ENCODE measurements around the gene MRPL23. TPM values are rescaled to one million over a fixed set of nuclear protein-coding genes. Genes with fewer than 3 reads are reported as not detected.

Gene MRPL23
- total RNA-seq, 1 donor, result 65.4 TPM

- Histone ChIP-seq H3K27me3 (ENCODE audit: insufficient read depth, low read length) (peaks cover 4% of the 10 kb centered on the region), H3K4me3 (ENCODE audit: low read length) (no peak overlapping the region), H3K4me1 (ENCODE audit: insufficient read depth, low read length) (no peaks in the 10 kb centered on the region), H3K9me3 (ENCODE audit: low read depth, low read length) (no peaks in the 10 kb centered on the region)
These were observed 19.9 kb upstream of the MRPL23 start for GRCh38 chr11:1927026-1927847.

GRCh38 chr11:1927848-1928469, 19.2 kb upstream of the MRPL23 start:
- Histone ChIP-seq H3K27me3 (ENCODE audit: insufficient read depth, low read length) (peaks cover 4% of the 10 kb centered on the region), H3K4me1 (ENCODE audit: insufficient read depth, low read length) (no peaks in the 10 kb centered on the region), H3K4me3 (ENCODE audit: low read length) (no peak overlapping the region), H3K9me3 (ENCODE audit: low read depth, low read length) (no peaks in the 10 kb centered on the region)

DNA sequence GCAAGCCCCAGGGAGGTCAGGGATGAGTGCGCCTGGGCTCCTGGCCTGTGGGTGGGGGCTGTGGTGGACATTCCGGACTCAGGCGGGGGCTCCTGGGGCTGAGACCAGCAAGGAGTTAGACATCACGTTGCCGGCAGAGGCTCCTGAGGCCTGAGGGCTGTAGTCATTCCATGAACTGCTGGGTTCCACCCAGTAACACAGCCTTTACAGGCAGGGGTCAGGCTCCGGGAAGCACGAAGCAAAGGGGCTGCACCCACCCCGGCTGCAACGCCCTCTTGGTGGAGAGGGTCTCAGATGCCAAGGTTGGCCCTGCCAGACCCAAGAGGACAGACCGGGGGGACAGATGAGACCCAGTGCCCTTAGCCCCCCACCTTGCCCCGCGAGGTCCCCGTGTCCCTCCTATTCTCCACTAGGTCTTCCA, 18.7 kb upstream of the MRPL23 start:
- no peak overlapping the region for H3K4me3 ChIP-seq (ENCODE audit: low read length)
- H3K4me1 ChIP-seq (ENCODE audit: insufficient read depth, low read length), result no peaks in the 10 kb centered on the region
- no peaks in the 10 kb centered on the region for H3K9me3 ChIP-seq (ENCODE audit: low read depth, low read length)
- peaks cover 4% of the 10 kb centered on the region for H3K27me3 ChIP-seq (ENCODE audit: insufficient read depth, low read length)

GRCh38 chr11:1928891-1929541, 18.1 kb upstream of the MRPL23 start:
- peaks cover 4% of the 10 kb centered on the region for H3K27me3 ChIP-seq (ENCODE audit: insufficient read depth, low read length)
- no peaks in the 10 kb centered on the region for H3K4me1 ChIP-seq (ENCODE audit: insufficient read depth, low read length)
- no peaks in the 10 kb centered on the region for H3K9me3 ChIP-seq (ENCODE audit: low read depth, low read length)
- H3K4me3 ChIP-seq (ENCODE audit: low read length), result no peak overlapping the region

DNA sequence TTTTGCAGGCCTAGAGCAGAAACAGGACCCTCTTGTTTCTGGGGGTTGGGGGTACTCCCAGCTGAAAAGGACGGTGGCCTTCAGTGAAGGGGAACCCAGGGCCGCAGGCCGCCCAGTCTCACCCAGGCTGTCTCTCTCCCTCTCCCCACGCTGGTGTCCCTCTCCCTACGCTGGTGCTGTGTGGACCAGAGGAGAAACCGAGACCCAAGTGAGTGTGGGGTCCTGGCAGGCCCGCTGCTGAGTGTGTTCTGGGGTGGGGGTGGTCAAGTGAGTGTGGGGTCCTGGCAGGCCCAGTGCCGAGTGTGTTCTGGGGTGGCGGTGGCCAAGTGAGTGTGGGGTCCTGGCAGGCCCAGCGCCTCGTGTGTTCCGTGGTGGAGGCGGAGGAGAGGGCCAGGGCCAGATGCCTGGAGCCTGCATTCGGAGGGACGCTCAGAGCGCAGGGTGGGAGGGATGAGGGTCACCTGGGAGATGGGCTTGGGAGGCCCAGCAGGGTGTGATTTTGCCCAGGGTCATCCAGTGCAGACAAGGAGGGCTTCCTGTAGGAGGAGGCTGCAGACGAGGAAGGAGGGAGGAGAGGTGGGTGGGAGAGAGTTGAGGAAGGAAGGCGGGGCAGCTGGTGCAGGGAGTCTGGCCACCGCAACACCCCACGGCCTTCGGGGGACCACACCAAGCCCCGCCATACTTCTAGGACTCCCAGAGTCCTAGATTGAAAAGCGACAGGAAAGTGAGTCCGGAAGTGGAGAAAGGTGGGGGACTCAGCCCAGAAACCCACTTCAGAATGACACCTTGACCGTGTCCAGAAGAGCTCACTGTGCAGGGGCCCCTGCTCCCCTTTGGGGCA, 17.3 kb upstream of the MRPL23 start:
- Histone ChIP-seq H3K4me3 (ENCODE audit: low read length) (no peak overlapping the region), H3K27me3 (ENCODE audit: insufficient read depth, low read length) (peaks cover 4% of the 10 kb centered on the region), H3K9me3 (ENCODE audit: low read depth, low read length) (no peaks in the 10 kb centered on the region), H3K4me1 (ENCODE audit: insufficient read depth, low read length) (no peaks in the 10 kb centered on the region)

GRCh38 chr11:1930462-1930830, 16.7 kb upstream of the MRPL23 start:
- H3K27me3 ChIP-seq (ENCODE audit: insufficient read depth, low read length), result peaks cover 4% of the 10 kb centered on the region
- no peaks in the 10 kb centered on the region for H3K9me3 ChIP-seq (ENCODE audit: low read depth, low read length)

DNA sequence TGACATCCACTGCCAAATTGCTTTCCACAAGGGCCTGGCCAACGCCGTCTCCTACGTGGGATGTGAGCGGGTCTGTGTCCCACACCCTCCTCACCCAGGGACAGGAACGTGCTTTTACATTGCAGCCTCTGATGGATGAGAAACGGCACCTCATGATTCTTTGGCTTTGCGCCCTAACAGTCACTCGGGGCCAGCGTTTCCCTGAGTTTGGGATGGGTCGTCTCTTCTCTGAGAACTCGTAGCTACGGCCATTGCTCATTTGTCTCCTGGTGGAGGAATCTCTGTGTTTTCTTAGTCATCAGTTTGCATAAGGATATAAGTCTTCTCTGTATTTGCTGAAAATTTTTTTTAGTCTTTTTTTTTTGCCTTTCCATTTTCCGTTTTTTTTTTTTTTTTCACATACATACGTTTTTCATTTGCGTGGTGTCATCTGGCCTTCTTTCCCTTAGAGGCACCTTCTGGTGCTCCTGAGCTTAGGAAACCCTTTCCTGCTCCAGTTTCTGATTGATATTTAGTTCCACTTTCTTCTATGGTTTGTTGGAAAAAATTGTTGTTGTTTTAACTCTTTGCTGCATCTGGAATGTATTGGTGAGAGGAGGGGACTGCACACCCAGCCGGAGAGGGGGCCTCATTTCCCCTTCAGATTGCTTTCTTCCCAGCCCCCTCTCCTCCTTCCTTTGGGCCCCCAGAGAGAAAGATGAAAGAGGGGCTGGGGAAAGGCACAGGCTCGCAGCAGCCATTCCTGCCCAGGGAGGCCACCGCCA, 15.6 kb upstream of the MRPL23 start:
- Histone ChIP-seq H3K4me1 (ENCODE audit: insufficient read depth, low read length) (no peaks in the 10 kb centered on the region), H3K9me3 (ENCODE audit: low read depth, low read length) (no peaks in the 10 kb centered on the region), H3K4me3 (ENCODE audit: low read length) (no peak overlapping the region), H3K27me3 (ENCODE audit: insufficient read depth, low read length) (peaks cover 4% of the 10 kb centered on the region)

More at GRCh38 chr11:1930462-1930830, 16.7 kb upstream of the MRPL23 start:
- Histone ChIP-seq H3K4me3 (ENCODE audit: low read length) (no peak overlapping the region), H3K4me1 (ENCODE audit: insufficient read depth, low read length) (no peaks in the 10 kb centered on the region)

DNA sequence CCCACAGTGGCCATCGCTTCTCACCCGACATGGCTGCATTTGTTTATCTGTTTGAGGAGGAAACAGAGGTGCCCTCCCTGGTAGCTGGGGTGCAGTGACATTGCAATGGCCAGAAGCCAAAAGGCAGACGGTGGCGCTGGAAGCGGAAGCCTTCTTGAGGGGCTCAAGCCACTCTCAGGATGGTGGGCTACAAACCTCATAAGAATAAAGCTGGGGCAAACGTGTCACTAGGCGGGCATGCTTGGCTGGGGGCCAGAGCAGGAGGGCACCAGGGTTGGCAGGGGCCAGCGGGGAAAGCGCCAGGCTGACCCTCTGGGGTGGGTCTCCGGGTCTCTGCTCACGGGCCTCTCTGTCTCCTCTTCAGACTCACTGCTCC, 15.0 kb upstream of the MRPL23 start:
- no peaks in the 10 kb centered on the region for H3K4me1 ChIP-seq (ENCODE audit: insufficient read depth, low read length)
- H3K9me3 ChIP-seq (ENCODE audit: low read depth, low read length), result no peaks in the 10 kb centered on the region
- no peak overlapping the region for H3K4me3 ChIP-seq (ENCODE audit: low read length)
- H3K27me3 ChIP-seq (ENCODE audit: insufficient read depth, low read length), result peaks cover 4% of the 10 kb centered on the region

- no peaks in the 10 kb centered on the region for H3K4me1 ChIP-seq (ENCODE audit: insufficient read depth, low read length)
- H3K9me3 ChIP-seq (ENCODE audit: low read depth, low read length), result no peaks in the 10 kb centered on the region
- H3K27me3 ChIP-seq (ENCODE audit: insufficient read depth, low read length), result peaks cover 4% of the 10 kb centered on the region
- no peak overlapping the region for H3K4me3 ChIP-seq (ENCODE audit: low read length)
These were observed 14.5 kb upstream of the MRPL23 start for GRCh38 chr11:1932681-1933080.

- no peaks in the 10 kb centered on the region for H3K9me3 ChIP-seq (ENCODE audit: low read depth, low read length)
- H3K27me3 ChIP-seq (ENCODE audit: insufficient read depth, low read length), result peaks cover 4% of the 10 kb centered on the region
- no peaks in the 10 kb centered on the region for H3K4me1 ChIP-seq (ENCODE audit: insufficient read depth, low read length)
- no peak overlapping the region for H3K4me3 ChIP-seq (ENCODE audit: low read length)
These were observed 13.5 kb upstream of the MRPL23 start for GRCh38 chr11:1933416-1934334.

DNA sequence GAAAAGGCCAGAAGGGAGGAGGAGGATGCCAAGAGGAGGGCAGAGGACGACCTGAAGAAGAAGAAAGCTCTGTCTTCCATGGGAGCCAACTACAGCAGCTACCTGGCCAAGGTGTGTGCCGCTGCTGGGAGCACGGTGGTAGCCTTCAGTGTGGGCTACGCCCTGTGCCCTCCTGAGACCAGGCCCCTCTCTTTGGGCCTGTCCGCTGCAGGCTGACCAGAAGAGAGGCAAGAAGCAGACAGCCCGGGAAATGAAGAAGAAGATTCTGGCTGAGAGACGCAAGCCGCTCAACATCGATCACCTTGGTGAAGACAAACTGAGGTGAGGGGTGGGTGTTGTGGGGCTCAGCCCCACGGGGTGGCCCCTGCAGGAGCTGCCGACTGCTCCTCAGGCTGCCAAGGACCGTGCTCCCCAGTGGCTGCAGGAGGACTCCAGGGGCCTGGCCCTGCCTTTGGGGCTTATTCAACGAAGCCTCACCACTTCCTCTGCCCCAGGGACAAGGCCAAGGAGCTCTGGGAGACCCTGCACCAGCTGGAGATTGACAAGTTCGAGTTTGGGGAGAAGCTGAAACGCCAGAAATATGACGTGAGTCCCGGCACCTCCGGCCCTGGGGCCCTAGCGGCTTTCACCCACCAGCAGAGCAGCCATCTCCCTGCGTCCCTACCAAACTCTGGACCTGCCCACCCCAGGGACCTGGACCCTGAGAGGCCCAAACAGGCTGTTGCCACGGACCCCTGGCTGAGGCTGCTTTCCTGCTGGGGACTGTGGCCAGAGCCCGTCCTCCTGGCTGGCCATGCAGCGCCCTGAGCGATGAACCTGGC, 12.6 kb upstream of the MRPL23 start:
- H3K4me1 ChIP-seq (ENCODE audit: insufficient read depth, low read length), result no peaks in the 10 kb centered on the region
- H3K4me3 ChIP-seq (ENCODE audit: low read length), result no peak overlapping the region
- H3K9me3 ChIP-seq (ENCODE audit: low read depth, low read length), result no peaks in the 10 kb centered on the region
- H3K27me3 ChIP-seq (ENCODE audit: insufficient read depth, low read length), result peaks cover 4% of the 10 kb centered on the region

DNA sequence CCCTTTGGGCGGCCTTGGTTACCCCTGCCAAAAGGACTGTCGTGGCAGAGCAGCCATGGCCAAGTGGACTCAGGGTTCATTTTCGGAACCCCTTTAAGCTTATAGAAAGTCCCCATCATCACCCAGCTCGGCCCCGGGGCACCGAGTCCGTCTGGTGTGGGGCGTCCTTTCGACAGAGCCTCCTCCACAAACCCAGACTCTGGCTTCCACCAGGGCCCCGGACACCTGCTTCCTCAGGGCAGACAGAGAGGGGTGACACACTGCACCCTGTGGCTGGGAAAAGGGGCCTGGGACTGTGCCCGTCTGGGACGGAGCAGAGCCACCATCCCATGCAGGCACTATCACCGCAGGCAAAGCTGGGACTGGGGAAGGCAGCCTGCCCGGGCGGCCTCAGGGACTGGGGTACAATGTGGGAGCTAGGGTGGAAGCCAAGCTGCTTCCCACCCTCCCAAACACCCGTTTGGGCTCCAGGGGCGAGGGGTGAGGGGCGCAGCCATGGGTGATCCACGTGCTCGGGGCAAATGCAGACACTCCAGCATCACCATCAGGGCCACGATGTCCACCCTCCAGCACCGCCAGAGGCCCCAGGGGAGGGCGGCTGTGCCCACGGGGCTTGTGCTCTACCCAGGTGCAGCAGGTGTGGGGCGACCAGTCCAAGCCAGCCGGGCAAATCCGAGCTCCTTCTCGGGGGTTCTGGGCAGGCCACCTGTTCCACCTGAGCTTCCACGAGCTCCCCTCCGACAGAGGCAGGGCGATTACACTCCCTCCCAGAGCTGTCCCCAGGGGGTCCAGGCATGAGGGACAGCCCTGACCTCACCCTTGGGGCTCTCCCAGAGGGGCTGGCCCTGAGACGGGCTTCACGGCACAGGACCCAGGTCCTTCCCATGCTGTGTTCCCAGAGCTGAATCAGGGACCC, 11.7 kb upstream of the MRPL23 start:
- no peak overlapping the region for H3K4me3 ChIP-seq (ENCODE audit: low read length)
- no peaks in the 10 kb centered on the region for H3K4me1 ChIP-seq (ENCODE audit: insufficient read depth, low read length)
- peaks cover 4% of the 10 kb centered on the region for H3K27me3 ChIP-seq (ENCODE audit: insufficient read depth, low read length)
- no peaks in the 10 kb centered on the region for H3K9me3 ChIP-seq (ENCODE audit: low read depth, low read length)
